ENCODE measurements around the gene FHIT.

FHIT gene

DNA sequence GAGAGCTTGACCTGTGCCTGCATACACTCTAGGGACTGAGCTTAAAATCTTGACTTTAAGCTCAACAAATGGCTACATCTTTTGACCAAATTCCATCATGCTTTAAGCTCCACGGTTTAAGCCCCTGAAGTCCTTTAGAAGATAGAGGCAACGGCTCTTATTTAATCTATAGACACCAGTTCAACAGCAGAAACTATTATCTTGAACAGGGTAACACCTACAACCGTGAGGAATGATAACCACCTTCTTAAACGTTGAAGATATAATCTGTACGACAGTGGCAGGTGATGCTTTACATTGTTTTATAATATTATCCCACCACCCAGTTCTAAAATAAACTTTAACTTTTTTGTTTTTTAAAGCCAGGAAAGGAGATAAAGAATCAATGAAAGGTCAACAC is 1007.8 kb downstream of the FHIT start:
- DNase-seq: no peak

DNA sequence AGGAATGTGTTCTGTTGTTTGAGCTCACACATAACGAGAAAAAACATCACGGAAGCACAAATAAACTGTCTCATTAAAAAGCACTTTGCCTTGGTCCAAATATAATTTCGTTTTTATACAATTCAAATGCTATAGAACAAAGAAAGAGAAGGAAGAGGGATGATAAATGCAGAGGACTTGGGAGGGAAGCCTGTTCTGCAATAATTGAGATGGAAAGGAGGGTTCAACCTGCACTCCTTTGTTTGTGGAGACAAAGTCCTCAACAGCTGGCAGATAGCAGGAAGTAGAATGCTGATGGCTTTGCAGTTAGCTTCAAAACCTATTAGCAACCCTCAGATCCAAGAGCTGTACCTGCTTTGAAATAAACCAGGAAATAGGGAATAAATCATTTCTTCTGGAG is 1010.8 kb downstream of the FHIT start:
- no peak for DNase-seq

DNA sequence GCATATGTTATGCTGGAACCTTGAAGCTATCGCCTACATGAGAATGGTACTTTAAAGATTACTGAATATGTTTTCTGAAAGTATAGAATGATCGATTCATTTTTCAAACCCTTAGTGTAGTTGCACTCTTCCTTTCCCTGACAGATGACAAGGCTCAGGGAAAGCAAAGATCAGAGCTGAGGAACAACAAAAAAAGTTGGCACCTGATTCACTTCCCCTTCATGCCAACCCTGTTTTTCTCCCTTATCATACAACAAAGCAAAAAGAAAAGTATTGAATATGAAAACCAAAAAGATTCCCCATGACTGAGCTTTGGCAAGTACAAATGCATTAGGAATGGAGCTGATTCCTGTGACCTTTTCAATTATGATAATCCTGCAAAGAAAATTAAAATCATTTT is 1012.7 kb downstream of the FHIT start:
- no peak for DNase-seq

DNA sequence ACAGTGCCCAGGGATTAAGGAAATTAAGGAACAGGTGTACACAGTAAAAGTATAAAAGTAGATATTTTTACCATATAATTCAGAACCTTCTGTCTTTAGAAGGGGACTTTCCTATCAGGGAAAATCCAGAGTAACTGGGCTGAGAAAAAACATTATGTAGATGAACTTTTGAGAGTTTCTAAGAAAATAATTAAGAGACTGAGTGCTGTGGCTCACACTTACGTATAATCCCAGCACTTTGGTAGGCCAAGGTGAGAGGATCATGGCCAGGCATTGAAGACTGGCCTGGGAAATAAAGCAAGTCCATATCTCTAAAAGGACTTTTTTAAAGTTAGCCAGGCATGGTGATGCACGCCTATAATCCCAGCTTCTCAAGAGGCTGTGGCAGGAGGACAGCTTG is 1021.8 kb downstream of the FHIT start:
- no peak for DNase-seq

DNA sequence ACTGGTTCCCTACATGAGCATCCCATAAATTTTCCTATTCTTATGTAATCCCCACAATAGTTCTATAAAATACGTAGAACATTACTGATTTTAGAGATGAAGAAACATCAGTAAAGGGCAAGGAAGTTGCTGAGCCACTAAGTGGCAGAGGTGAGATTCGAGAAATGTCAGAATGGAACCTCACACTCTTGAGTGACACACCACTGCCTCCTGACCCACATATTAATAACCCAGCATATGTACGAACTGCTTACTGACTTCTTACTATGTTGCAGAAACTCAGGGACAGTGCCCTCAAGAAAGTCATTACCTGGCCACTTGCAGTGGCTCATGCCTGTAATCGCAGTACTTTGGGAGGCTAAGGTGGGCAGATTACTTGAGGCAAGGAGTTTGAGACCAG is 1022.4 kb downstream of the FHIT start:
- DNase-seq: no peak

DNA sequence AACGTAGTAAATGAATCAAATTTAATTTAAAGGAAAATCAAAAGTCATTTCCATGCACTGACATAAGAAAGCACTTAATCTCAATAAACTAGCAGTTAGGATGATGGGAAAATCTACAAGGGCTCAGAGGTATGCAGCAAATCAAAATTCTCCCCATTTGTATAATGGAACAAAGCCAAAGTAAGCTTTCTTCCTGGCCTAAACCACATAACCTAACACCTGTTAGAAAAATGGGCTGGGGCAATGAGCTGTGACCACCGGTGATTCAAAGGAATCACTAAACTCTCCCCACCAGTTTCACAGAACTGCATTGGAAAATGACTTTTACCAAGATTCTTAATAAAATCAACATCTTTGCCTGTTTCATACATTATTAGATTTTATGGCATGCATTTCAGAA is 1024.3 kb downstream of the FHIT start:
- DNase-seq: no peak

DNA sequence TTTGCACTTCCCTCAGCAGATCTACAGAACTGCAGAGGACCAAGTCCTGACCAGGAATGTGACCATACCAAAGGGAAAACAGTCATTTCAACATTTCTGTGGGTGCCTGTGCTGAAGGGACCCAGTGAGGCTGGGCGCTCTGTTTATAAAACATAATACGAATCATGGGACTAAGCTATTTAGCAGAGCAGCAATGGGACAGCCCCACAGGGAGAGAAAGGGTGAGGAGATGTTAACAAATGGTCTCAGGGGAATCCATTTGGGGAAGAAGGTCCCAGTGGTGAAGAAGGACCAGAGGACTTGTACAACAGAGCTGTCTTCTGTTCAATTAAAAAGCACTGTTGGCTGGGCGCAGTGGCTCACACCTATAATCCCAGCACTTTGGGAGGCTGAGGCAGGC is 1025.4 kb downstream of the FHIT start:
- no peak for DNase-seq

DNA sequence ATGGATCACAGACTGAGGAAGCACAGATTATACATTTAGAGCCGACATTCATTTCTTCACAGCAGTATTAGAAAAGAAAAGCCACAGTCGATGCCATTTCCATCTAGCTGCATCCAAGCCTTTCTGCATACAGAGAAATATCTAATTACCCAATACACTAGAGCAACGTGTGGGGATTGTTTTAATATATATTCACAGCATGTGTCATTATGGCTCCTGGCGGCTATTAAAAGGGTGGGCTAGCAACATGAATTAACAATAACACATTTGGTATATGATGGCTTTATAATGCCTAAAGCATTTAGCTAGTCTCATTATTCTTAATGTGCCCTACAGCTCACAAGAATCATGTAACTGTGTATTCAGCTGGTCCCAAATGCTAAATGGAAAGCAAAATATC is 1030.5 kb downstream of the FHIT start:
- no peak for DNase-seq

DNA sequence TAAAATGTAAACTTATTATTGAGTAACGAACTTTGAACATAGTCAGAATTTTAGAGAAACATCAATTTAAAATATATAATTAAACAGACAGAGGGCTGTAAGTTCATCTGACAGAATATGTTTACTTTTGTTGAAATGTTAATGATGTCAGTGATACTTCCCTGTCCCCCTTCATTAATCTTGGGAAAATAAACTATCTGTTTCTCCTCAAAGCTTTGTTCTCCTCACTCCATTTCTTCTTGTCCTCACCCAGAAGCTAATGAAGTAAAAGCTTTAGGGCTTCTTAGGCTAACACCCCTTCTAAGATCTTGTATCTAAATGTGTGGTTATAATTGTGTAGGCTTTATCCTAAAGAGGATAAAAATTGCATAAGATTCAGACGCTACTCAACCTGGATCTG is 1031.8 kb downstream of the FHIT start:
- DNase-seq: no peak

DNA sequence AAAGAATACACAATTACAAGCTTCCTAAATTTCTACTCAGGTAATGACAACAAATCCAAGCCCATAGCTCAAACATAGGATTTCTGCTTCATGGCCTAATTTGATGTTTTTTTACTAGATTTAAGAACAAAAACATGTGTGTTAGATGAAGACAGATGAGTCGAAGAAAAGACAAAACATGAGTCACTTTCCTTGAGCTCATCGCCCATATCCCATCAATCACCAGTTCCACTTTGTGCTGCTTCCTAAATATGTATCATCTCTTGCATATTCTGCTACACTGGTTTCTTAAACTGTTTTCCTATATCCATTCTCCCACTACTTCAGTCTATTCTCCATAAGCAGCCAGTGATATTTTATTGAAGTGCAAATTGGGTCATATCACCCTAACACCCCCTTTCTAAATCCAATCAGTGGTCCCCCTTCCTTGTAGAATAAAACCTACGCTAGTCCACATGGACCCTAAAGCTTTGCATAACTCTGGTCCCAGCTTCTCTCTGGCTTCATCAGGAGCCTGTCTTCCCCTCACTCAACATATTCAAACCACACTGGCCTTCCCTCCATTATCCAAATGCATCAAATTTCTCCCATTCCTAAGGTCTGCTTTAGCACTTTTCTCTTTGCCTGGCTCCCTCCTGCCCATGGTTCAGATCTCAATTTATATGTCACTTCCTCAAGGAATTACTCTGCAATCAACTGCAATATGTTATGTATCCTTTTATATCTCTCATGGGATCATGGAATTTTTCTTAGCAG is 1033.9 kb downstream of the FHIT start:
- no peak for DNase-seq

DNA sequence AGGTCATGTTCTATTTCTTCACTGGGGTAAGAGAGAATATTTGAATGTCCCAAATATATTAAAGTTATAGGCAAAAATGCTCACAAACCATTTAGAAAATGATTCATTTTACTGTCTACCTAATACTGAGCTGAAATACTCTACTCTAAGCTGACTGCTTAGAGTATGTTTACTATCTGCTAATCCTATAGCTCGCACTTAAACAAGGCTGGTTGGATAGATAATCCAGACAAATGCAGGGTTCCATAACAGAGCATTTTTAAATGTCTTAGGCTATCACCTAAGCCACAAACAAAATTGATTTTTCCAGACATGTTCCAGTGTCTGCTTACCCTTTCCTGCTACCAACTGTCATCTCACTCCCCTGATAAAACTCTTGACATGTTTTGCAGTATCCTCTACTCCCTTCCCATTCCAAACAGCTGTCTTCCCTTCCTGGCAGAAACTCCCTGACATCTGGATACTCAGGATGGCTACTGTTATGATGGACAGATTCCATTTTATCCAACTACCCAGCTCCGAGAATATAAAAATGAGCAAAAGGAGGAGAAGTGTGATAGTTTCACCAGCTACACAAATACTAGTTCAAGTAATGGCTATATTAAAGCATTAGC is 1034.7 kb downstream of the FHIT start:
- no peak for DNase-seq

DNA sequence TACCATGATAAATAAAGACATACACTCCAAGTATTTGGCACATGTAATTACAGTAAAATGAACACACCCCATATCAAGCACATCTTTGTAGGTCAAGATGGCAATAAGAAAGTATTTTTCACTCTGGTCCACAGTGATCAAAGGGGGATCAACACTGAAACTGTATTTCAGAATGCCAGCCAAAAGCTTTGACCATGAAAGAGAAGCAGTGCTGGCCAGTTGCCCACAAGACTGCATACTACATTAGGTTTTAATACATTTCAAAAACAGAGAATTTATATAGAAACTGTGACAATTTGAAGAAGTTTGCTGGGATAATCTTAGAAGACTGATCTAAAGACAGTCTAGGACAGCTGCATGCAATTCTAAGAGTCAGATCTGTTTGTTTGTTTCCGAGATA is 1035.3 kb downstream of the FHIT start:
- DNase-seq: no peak

DNA sequence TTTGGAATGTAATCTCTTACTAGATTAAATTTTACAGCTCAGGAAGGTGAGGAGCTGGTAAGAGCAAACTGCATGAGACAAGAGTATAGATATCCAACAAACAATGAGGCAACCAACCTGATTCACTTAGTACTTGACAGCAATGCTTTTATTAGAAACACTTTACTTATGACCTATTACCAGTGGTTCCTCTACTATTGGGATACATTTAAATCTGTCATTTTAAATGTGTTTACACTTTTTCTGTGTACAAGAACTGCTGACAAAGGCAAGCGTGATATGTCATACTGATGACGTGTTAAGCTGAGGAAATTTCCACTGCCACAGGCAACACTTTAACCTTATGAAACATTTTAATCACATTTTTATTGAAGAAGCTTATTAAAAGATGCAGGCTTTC is 1043.3 kb downstream of the FHIT start:
- DNase-seq: no peak

DNA sequence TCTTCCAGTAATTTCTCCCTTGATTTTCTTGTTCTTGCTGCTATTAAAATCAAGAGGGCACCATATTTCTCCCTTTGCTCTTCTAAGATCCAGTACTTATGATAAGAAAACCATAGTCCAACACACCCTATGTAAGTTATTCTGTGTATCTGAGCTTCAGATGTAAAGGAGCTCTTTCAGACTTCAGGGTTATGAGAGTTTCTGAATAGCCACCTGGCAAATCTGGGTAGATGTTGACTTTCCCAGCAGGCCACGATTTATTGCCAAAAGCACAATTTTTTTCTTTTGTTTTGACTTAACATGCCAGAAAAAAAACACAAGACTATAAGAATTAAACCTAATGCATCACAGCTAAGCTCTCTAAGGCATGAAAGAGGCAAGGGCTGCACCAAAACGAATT is 1045.0 kb downstream of the FHIT start:
- DNase-seq: no peak

DNA sequence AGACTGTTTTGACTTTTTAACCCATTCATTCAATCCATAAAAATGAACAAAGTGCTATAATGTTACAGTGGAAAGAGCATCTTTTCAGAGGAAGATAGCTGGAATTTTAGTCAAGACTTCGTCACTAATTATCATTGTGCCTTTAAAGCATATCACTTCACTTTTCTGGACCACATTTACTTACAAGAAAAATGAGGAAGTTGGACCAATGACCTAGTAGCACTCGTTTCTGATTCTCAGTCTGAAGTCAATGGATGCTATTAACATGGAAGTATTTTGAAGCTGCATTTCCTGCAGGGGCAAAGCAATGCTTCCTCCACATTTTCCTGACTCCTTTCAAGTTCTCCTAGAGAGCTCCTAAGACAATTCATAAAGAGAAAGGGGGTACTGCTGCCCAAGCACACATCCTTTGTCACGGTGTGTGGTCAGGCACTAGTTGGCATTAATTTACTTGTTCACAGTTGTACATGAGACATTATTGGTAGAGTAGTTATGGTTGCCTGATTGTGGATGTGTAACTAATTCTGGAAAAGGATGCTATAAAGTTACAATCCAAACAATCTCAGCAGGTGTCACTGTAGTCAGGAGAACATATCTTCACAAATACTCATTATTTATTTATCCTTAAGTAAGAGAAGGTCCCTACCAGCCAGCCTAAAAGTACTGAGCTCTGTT is 1049.1 kb downstream of the FHIT start:
- DNase-seq: no peak

DNA sequence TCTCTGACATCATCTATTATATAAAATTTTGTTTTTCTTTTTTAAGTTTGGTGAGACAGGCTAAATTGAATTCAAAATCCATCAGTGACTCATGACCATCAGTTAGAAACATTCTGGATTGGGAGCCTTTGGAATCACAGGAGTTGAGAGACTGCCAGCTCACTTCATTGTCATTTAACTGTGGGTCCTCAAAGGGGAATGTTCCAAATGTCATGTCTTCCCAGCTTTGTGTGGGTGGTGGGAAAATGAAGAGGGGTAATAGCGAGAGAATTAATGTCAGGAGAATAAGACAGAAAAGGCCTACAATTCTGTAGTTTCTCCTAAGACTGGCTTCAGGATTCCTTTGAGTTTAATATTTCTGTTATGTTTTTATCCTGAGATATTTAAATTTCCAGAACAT is 1051.9 kb downstream of the FHIT start:
- DNase-seq: no peak

DNA sequence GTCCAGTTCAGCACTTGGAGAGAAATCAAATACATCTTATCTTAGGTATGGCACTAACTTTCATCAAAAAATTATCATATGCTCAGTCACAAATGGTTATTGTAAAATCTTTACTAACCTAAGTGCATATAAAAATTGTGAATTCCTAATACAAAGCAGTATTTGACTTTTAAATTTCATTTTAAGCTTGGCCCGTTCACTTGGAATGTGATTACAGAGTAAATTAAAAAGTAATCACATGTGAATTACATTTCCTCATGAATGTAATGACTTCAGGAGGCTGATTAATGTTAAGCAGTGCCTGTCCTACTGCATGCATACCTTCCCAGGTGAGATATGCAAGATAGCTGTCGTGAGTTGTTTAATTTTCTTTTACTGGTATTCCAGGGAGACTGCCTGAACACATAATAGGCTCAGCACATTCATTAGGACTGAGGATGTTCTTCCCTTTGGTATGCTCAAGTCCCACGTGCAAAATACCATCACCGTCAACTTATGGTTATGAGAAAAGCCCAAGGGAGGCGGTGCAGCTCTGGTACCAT is 1053.0 kb downstream of the FHIT start:
- no peak for DNase-seq

DNA sequence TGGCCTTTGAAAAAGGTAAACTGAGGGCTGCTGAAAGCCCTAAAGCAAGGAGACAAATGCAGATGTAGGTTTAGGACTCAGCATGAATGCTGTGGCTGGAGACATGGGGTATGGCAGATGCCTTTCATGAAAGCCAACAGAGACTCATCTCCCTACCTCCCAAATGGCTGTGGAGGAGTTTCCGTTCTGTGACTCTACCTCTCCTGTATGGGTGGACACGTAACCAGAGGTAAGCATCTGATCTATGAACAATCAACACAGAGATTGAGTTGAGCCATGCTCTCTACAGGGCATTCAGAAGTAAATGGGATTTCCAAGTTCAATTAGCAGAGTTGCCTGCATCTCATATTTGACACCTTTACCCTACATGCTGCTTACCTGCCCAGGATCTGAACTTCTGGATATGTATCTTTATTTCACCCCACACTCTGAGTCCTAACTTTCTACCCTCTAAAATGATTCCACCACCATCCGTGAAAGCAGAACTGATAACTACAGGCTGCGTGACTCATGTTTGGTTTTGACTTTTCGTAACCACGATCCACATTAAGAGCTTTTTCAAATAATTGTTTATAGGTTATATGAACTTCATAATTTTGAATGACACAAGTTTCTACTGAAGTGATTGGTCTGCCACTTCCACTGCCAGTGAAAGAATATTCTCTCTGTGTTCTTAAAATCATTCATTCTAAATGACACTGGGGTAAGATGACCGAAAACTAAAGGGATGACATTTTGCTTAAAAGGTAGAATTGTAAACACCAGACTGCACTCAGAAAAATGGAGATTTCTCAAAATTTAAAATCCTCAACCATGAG is 1058.7 kb downstream of the FHIT start:
- DNase-seq: no peak

DNA sequence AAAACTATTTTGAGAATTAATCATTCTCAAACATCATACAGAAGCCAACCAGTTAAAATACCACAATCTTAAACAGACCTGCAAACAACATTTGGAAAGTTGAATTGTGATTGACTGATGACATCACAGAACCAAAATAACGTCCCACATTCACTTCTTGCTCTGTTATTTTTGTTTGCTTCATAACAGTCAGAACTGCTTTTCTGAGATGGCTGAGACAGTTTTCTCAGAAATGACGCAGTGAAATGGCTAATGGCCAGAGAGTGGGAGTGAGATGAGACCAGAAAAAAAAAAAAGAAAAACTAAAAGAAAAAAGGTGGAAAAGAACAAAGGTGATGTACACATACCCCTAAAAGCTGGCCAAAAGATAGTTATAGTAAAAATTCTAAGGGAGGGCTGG is 1061.2 kb downstream of the FHIT start:
- DNase-seq: no peak

DNA sequence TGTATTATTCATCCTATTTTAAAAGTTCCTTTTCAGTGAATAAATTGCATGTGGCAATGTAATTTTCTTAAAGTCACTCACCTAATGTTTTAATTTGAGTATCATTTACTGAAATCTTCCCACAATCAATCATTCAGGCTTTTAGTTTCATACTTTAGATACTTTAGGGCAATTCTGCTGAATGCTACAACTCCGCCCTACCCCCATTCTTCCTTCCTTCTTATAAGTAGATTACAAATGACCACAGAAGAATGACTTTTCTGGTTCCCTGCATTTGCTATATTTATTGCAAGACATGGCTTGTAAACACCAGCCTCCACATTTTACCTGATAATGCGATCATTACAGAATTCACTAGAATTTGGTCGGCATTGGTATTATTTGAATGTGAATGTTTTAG is 1061.9 kb downstream of the FHIT start:
- DNase-seq: no peak

DNA sequence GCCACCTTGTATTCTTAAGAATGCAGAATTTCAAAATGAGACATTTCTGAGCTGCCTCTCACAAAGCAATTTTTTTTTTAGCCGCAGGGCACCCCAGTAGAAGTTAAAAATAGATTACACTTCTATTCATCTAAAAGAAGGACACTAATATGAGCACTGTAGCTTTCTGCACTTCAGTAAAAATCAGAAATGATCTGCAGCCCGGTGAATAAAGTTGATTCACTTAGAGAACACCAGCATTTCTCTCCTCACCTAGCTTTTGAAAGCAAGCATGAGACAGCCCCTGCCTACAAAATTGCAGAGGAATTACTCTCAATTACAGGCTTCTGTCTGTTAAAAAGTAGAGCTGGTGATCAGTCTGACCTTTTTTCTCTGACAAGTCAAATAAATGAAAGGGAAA is 1062.4 kb downstream of the FHIT start:
- DNase-seq: no peak

DNA sequence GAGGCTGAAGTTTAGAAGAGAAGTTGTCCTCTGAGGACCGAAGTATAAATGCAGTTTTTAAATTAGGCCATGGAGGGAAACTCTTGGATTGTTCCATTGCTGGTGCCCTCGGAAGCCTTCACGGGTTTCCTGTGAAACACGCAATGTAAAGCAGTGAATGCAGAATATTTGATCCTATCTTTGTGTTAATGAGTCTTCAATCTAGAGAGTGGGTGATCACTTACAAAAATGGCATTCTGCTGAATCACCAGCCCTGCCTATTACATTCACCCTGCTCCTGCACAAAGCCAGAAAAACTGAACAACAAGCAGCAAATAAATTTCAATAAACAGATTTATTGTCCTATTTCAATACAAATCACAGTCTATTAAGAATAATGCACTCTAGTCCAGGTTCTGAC is 1063.9 kb downstream of the FHIT start:
- DNase-seq: no peak

DNA sequence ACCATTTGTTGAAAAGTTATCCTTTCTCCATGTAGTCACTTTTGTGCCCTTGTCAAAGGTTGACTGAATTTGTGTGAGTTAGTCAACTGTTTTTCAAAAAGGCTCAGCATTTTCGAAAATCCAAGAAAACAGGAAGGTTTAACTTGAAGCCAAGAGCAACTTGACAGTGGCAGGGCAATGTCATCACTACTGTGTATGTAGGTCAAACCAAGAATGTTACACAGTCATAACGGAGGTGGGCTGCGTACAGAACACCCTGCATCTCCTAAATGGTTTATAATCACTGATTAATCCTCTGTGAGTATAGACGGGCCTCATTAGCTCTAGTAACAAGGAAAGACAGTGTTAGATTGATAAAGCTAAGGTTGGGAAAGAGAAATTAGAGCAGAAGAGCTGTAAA is 1064.9 kb downstream of the FHIT start:
- no peak for DNase-seq
